Keratinocyte (primary cell): ENCODE measurements around the gene RNF183. TPM values are rescaled to one million over a fixed set of nuclear protein-coding genes. Genes with fewer than 3 reads are reported as not detected.
A peak's percentile ranks its signal among the peaks of the same experiment; 100 is the strongest.

ENCODE experiments used
- DNase-seq: peaks from one replicate; pipeline ENCODE4 v3.0.0-alpha.2; 2011; ENCODE audit warnings: low read depth, missing footprints, low spot score
- FAIRE-seq: peaks from 2 replicates; lab custom pipeline; 2011; peaks lifted over from hg19 to GRCh38; lab: Jason Lieb, UNC
- H2AFZ ChIP-seq: 2 replicates; pipeline ENCODE4 v1.6.0; 2012; ENCODE audit warnings: low read length, control low read depth, inconsistent platforms; ENCODE audit not compliant: control insufficient read depth
- H3K27ac ChIP-seq: 2 replicates; pipeline ENCODE4 v1.5.1; 2011; ENCODE audit warnings: low read length; ENCODE audit not compliant: control insufficient read depth, insufficient read depth
- H3K27me3 ChIP-seq: 3 replicates; pipeline ENCODE4 v1.6.0; 2011; ENCODE audit warnings: low read length; ENCODE audit not compliant: control insufficient read depth, insufficient read depth; ENCODE audit errors: extremely low read depth
- H3K36me3 ChIP-seq, 2 experiments: 2 replicates in 1 of 2; 3 replicates in 1 of 2; pipeline ENCODE4 v1.5.1; 2011; ENCODE audit warnings: low read length in 2 of 2, mild to moderate bottlenecking in 1 of 2; ENCODE audit not compliant: control insufficient read depth in 2 of 2, insufficient read depth in 2 of 2; ENCODE audit errors: extremely low read depth in 1 of 2
- H3K4me1 ChIP-seq: 3 replicates; pipeline ENCODE4 v1.5.1; 2011; ENCODE audit warnings: low read length; ENCODE audit not compliant: control insufficient read depth, insufficient read depth; ENCODE audit errors: extremely low read depth
- H3K4me2 ChIP-seq: 3 replicates; pipeline ENCODE4 v1.6.0; 2011; ENCODE audit warnings: low read depth, low read length; ENCODE audit not compliant: control insufficient read depth, insufficient read depth; ENCODE audit errors: extremely low read depth
- H3K4me3 ChIP-seq, 3 experiments: fragments of 200-600 bp in 1 of 3; sonication (generic) in 1 of 3; 2 replicates in 2 of 3; 3 replicates in 1 of 3; pipeline ENCODE4 v1.5.1; 2011 to 2016; ENCODE audit warnings: low read length in 3 of 3, mild to moderate bottlenecking in 3 of 3, control low read depth in 2 of 3, inconsistent platforms in 1 of 3, low read depth in 1 of 3, mixed read lengths in 1 of 3, mixed run types in 1 of 3, moderate library complexity in 1 of 3; ENCODE audit not compliant: control insufficient read depth in 2 of 3, insufficient read depth in 2 of 3; ENCODE audit errors: extremely low read depth in 1 of 3
- H3K79me2 ChIP-seq: 2 replicates; pipeline ENCODE4 v1.6.0; 2012; ENCODE audit warnings: low read length; ENCODE audit not compliant: control insufficient read depth, insufficient read depth
- H3K9ac ChIP-seq: 3 replicates; pipeline ENCODE4 v1.6.0; 2011; ENCODE audit warnings: low read length; ENCODE audit not compliant: control insufficient read depth, insufficient read depth; ENCODE audit errors: extremely low read depth
- H3K9me1 ChIP-seq: 3 replicates; pipeline ENCODE4 v1.6.0; 2011; ENCODE audit warnings: low read length; ENCODE audit not compliant: control insufficient read depth, insufficient read depth; ENCODE audit errors: extremely low read depth
- H3K9me3 ChIP-seq: 2 replicates; pipeline ENCODE4 v1.5.1; 2012; ENCODE audit warnings: low read depth, low read length; ENCODE audit not compliant: control insufficient read depth
- H4K20me1 ChIP-seq: 3 replicates; pipeline ENCODE4 v1.6.0; 2011; ENCODE audit warnings: low read length; ENCODE audit not compliant: control insufficient read depth, insufficient read depth; ENCODE audit errors: extremely low read depth
- EZH2 ChIP-seq: IDR thresholded peaks from one replicate; pipeline ENCODE4 v1.6.1; 2012; ENCODE audit warnings: inconsistent platforms, mild to moderate bottlenecking, low read length, moderate library complexity
- dilution Hi-C: fragments of 300-500 bp; cut with MboI; formaldehyde crosslinking; loops from one replicate; pipeline ENCODE4 v1.7.0; 2020; ENCODE audit warnings: low sequenced_read_pairs; ENCODE audit not compliant: extremely low pct_ligation_motif_present
- polyA plus RNA-seq, 5 experiments: library from polyadenylated mRNA; depleted of rRNA in 3 of 5; stranded (reverse) in 3 of 5; stranded (forward) in 1 of 5; unstranded in 1 of 5; fragments of >200 nt; gene quantifications; 1 replicate in 1 of 5; 2 replicates in 3 of 5; 3 replicates in 1 of 5; pipeline versions ENCODE4 v1.2.1 to v1.2.3, GENCODE V29; 2011 to 2012; ENCODE audit warnings: missing spikeins in 2 of 5, low read depth in 1 of 5, low replicate concordance in 1 of 5
- TF ChIP-seq, protein P1 (sequence below), 3 experiments: IDR thresholded peaks in 1 of 3; conservative IDR thresholded peaks in 1 of 3; optimal IDR thresholded peaks in 1 of 3; 2 replicates in 2 of 3; 3 replicates in 1 of 3; pipeline versions ENCODE3 to v1.5.1; 2011; ENCODE audit warnings: low read length in 3 of 3, mild to moderate bottlenecking in 3 of 3, moderate library complexity in 2 of 3, control low read depth in 1 of 3, inconsistent platforms in 1 of 3; ENCODE audit not compliant: insufficient read depth in 2 of 3; ENCODE audit errors: extremely low read depth in 1 of 3

Gene RNF183
- polyA plus RNA-seq, 1 donor (not counting 4 experiments of a cell fraction or from before 2014, with no cell fraction given), result not detected

GRCh38 chr9:113317777-113318176 lies 14.6 kb upstream of the RNF183 start:
- no peaks in the 10 kb centered on the region for H3K9me3 ChIP-seq
- H3K9me1 ChIP-seq, result no peaks in the 10 kb centered on the region
- no peak overlapping the region for H2AFZ ChIP-seq
- H3K4me2 ChIP-seq, result no peak overlapping the region
- DNase-seq (no peak), FAIRE-seq (no peak)
- no peaks in the 10 kb centered on the region for H4K20me1 ChIP-seq
- no peak for TF ChIP-seq EZH2
- TF ChIP-seq, protein P1, sequence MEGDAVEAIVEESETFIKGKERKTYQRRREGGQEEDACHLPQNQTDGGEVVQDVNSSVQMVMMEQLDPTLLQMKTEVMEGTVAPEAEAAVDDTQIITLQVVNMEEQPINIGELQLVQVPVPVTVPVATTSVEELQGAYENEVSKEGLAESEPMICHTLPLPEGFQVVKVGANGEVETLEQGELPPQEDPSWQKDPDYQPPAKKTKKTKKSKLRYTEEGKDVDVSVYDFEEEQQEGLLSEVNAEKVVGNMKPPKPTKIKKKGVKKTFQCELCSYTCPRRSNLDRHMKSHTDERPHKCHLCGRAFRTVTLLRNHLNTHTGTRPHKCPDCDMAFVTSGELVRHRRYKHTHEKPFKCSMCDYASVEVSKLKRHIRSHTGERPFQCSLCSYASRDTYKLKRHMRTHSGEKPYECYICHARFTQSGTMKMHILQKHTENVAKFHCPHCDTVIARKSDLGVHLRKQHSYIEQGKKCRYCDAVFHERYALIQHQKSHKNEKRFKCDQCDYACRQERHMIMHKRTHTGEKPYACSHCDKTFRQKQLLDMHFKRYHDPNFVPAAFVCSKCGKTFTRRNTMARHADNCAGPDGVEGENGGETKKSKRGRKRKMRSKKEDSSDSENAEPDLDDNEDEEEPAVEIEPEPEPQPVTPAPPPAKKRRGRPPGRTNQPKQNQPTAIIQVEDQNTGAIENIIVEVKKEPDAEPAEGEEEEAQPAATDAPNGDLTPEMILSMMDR (optimal IDR thresholded peaks at IDR 0.05 in 1 of 3, IDR thresholded peaks at IDR 0.05 in 1 of 3, conservative IDR thresholded peaks at IDR 0.05 in 1 of 3; ENCODE audit: extremely low read depth in 1 of 3, insufficient read depth in 2 of 3, low read length in 3 of 3), result peak in 1 of 3 experiments; percentile 11
- H3K27me3 ChIP-seq, result no peaks in the 10 kb centered on the region
- dilution Hi-C loops, result no loop called here
- no peaks in the 10 kb centered on the region for H3K79me2 ChIP-seq
- H3K9ac ChIP-seq, result no peak overlapping the region
- no peaks in the 10 kb centered on the region for H3K4me1 ChIP-seq
- H3K4me3 ChIP-seq, result no peak overlapping the region
- no peak overlapping the region for H3K27ac ChIP-seq
- peaks cover 0 to 2% of the 10 kb centered on the region in 2 experiments for H3K36me3 ChIP-seq

- DNase-seq (no peak), FAIRE-seq (no peak)
- Histone ChIP-seq H3K4me3 (no peak overlapping the region), H3K27me3 (no peaks in the 10 kb centered on the region), H2AFZ (no peak overlapping the region), H3K36me3 (peaks cover 0 to 2% of the 10 kb centered on the region in 2 experiments), H3K4me1 (no peaks in the 10 kb centered on the region), H4K20me1 (no peaks in the 10 kb centered on the region), H3K4me2 (no peak overlapping the region), H3K27ac (no peak overlapping the region), H3K9me3 (no peaks in the 10 kb centered on the region), H3K79me2 (no peaks in the 10 kb centered on the region), H3K9me1 (no peaks in the 10 kb centered on the region), H3K9ac (no peak overlapping the region)
- TF ChIP-seq, protein P1 (optimal IDR thresholded peaks at IDR 0.05 in 1 of 3, IDR thresholded peaks at IDR 0.05 in 1 of 3, conservative IDR thresholded peaks at IDR 0.05 in 1 of 3; ENCODE audit: extremely low read depth in 1 of 3, insufficient read depth in 2 of 3, low read length in 3 of 3), result no peak
- TF ChIP-seq EZH2, result no peak
- dilution Hi-C loops, result no loop called here
Measured at GRCh38 chr9:113316030-113316429, 12.9 kb upstream of the RNF183 start.
